Keratinocyte (primary cell): ENCODE measurements around the gene CCDC7. TPM values are rescaled to one million over a fixed set of nuclear protein-coding genes. Genes with fewer than 3 reads are reported as not detected.

ENCODE experiments used
- DNase-seq: peaks from one replicate; pipeline ENCODE4 v3.0.0-alpha.2; 2011; ENCODE audit warnings: low read depth, missing footprints, low spot score
- FAIRE-seq: peaks from 2 replicates; lab custom pipeline; 2011; peaks lifted over from hg19 to GRCh38; lab: Jason Lieb, UNC
- H2AFZ ChIP-seq: 2 replicates; pipeline ENCODE4 v1.6.0; 2012; ENCODE audit warnings: low read length, control low read depth, inconsistent platforms; ENCODE audit not compliant: control insufficient read depth
- H3K27ac ChIP-seq: 2 replicates; pipeline ENCODE4 v1.5.1; 2011; ENCODE audit warnings: low read length; ENCODE audit not compliant: control insufficient read depth, insufficient read depth
- H3K27me3 ChIP-seq: 3 replicates; pipeline ENCODE4 v1.6.0; 2011; ENCODE audit warnings: low read length; ENCODE audit not compliant: control insufficient read depth, insufficient read depth; ENCODE audit errors: extremely low read depth
- H3K36me3 ChIP-seq, 2 experiments: 2 replicates in 1 of 2; 3 replicates in 1 of 2; pipeline ENCODE4 v1.5.1; 2011; ENCODE audit warnings: low read length in 2 of 2, mild to moderate bottlenecking in 1 of 2; ENCODE audit not compliant: control insufficient read depth in 2 of 2, insufficient read depth in 2 of 2; ENCODE audit errors: extremely low read depth in 1 of 2
- H3K4me1 ChIP-seq: 3 replicates; pipeline ENCODE4 v1.5.1; 2011; ENCODE audit warnings: low read length; ENCODE audit not compliant: control insufficient read depth, insufficient read depth; ENCODE audit errors: extremely low read depth
- H3K4me2 ChIP-seq: 3 replicates; pipeline ENCODE4 v1.6.0; 2011; ENCODE audit warnings: low read depth, low read length; ENCODE audit not compliant: control insufficient read depth, insufficient read depth; ENCODE audit errors: extremely low read depth
- H3K4me3 ChIP-seq, 3 experiments: fragments of 200-600 bp in 1 of 3; sonication (generic) in 1 of 3; 2 replicates in 2 of 3; 3 replicates in 1 of 3; pipeline ENCODE4 v1.5.1; 2011 to 2016; ENCODE audit warnings: low read length in 3 of 3, mild to moderate bottlenecking in 3 of 3, control low read depth in 2 of 3, inconsistent platforms in 1 of 3, low read depth in 1 of 3, mixed read lengths in 1 of 3, mixed run types in 1 of 3, moderate library complexity in 1 of 3; ENCODE audit not compliant: control insufficient read depth in 2 of 3, insufficient read depth in 2 of 3; ENCODE audit errors: extremely low read depth in 1 of 3
- H3K79me2 ChIP-seq: 2 replicates; pipeline ENCODE4 v1.6.0; 2012; ENCODE audit warnings: low read length; ENCODE audit not compliant: control insufficient read depth, insufficient read depth
- H3K9ac ChIP-seq: 3 replicates; pipeline ENCODE4 v1.6.0; 2011; ENCODE audit warnings: low read length; ENCODE audit not compliant: control insufficient read depth, insufficient read depth; ENCODE audit errors: extremely low read depth
- H3K9me1 ChIP-seq: 3 replicates; pipeline ENCODE4 v1.6.0; 2011; ENCODE audit warnings: low read length; ENCODE audit not compliant: control insufficient read depth, insufficient read depth; ENCODE audit errors: extremely low read depth
- H3K9me3 ChIP-seq: 2 replicates; pipeline ENCODE4 v1.5.1; 2012; ENCODE audit warnings: low read depth, low read length; ENCODE audit not compliant: control insufficient read depth
- H4K20me1 ChIP-seq: 3 replicates; pipeline ENCODE4 v1.6.0; 2011; ENCODE audit warnings: low read length; ENCODE audit not compliant: control insufficient read depth, insufficient read depth; ENCODE audit errors: extremely low read depth
- EZH2 ChIP-seq: IDR thresholded peaks from one replicate; pipeline ENCODE4 v1.6.1; 2012; ENCODE audit warnings: inconsistent platforms, mild to moderate bottlenecking, low read length, moderate library complexity
- dilution Hi-C: fragments of 300-500 bp; cut with MboI; formaldehyde crosslinking; loops from one replicate; pipeline ENCODE4 v1.7.0; 2020; ENCODE audit warnings: low sequenced_read_pairs; ENCODE audit not compliant: extremely low pct_ligation_motif_present
- polyA plus RNA-seq, 5 experiments: library from polyadenylated mRNA; depleted of rRNA in 3 of 5; stranded (reverse) in 3 of 5; stranded (forward) in 1 of 5; unstranded in 1 of 5; fragments of >200 nt; gene quantifications; 1 replicate in 1 of 5; 2 replicates in 3 of 5; 3 replicates in 1 of 5; pipeline versions ENCODE4 v1.2.1 to v1.2.3, GENCODE V29; 2011 to 2012; ENCODE audit warnings: missing spikeins in 2 of 5, low read depth in 1 of 5, low replicate concordance in 1 of 5
- TF ChIP-seq, protein P1 (sequence below), 3 experiments: IDR thresholded peaks in 1 of 3; conservative IDR thresholded peaks in 1 of 3; optimal IDR thresholded peaks in 1 of 3; 2 replicates in 2 of 3; 3 replicates in 1 of 3; pipeline versions ENCODE3 to v1.5.1; 2011; ENCODE audit warnings: low read length in 3 of 3, mild to moderate bottlenecking in 3 of 3, moderate library complexity in 2 of 3, control low read depth in 1 of 3, inconsistent platforms in 1 of 3; ENCODE audit not compliant: insufficient read depth in 2 of 3; ENCODE audit errors: extremely low read depth in 1 of 3

The CCDC7 gene
- polyA plus RNA-seq, 1 donor (not counting 4 experiments of a cell fraction or from before 2014, with no cell fraction given), result 1.1 TPM

DNA sequence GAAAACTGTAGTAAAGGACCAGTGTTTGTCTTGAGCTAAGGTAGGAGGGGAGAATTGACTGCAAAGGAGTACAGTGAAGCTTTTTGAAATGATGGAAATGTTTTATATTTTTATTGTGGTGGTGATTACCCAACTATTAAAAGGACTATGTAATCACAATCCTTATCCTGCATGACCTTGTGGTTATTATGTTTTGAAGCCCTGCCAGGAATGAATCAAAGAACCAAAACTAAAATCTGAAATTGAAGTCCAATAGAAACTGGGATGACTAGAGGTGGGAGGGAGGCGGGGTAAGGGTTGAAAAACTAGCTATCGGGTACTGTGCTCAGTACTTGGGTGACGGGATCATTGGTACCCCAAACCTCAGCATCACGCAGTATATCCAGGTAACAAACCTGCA lies 8.2 kb downstream of the CCDC7 start:
- no peak overlapping the region for H3K9ac ChIP-seq
- FAIRE-seq (no peak), DNase-seq (no peak)
- H3K9me1 ChIP-seq, result no peaks in the 10 kb centered on the region
- no peaks in the 10 kb centered on the region for H3K4me1 ChIP-seq
- no peak for TF ChIP-seq EZH2
- TF ChIP-seq, protein P1, sequence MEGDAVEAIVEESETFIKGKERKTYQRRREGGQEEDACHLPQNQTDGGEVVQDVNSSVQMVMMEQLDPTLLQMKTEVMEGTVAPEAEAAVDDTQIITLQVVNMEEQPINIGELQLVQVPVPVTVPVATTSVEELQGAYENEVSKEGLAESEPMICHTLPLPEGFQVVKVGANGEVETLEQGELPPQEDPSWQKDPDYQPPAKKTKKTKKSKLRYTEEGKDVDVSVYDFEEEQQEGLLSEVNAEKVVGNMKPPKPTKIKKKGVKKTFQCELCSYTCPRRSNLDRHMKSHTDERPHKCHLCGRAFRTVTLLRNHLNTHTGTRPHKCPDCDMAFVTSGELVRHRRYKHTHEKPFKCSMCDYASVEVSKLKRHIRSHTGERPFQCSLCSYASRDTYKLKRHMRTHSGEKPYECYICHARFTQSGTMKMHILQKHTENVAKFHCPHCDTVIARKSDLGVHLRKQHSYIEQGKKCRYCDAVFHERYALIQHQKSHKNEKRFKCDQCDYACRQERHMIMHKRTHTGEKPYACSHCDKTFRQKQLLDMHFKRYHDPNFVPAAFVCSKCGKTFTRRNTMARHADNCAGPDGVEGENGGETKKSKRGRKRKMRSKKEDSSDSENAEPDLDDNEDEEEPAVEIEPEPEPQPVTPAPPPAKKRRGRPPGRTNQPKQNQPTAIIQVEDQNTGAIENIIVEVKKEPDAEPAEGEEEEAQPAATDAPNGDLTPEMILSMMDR (optimal IDR thresholded peaks at IDR 0.05 in 1 of 3, IDR thresholded peaks at IDR 0.05 in 1 of 3, conservative IDR thresholded peaks at IDR 0.05 in 1 of 3; ENCODE audit: extremely low read depth in 1 of 3, insufficient read depth in 2 of 3, low read length in 3 of 3), result no peak
- no peaks in the 10 kb centered on the region for H3K79me2 ChIP-seq
- no peak overlapping the region for H3K4me3 ChIP-seq
- no peaks in the 10 kb centered on the region for H3K36me3 ChIP-seq
- dilution Hi-C loops, result no loop called here
- H3K27me3 ChIP-seq, result no peaks in the 10 kb centered on the region
- H3K9me3 ChIP-seq, result no peaks in the 10 kb centered on the region
- H3K4me2 ChIP-seq, result no peak overlapping the region
- no peak overlapping the region for H2AFZ ChIP-seq
- H4K20me1 ChIP-seq, result no peaks in the 10 kb centered on the region
- H3K27ac ChIP-seq, result no peak overlapping the region

GRCh38 chr10:32459051-32459698 lies 13.2 kb downstream of the CCDC7 start:
- TF ChIP-seq EZH2, result no peak
- TF ChIP-seq, protein P1 (optimal IDR thresholded peaks at IDR 0.05 in 1 of 3, IDR thresholded peaks at IDR 0.05 in 1 of 3, conservative IDR thresholded peaks at IDR 0.05 in 1 of 3; ENCODE audit: extremely low read depth in 1 of 3, insufficient read depth in 2 of 3, low read length in 3 of 3), result no peak
- no peaks in the 10 kb centered on the region for H3K79me2 ChIP-seq
- no peak overlapping the region for H2AFZ ChIP-seq
- no peaks in the 10 kb centered on the region for H3K27me3 ChIP-seq
- no peak for DNase-seq
- H3K4me1 ChIP-seq, result no peaks in the 10 kb centered on the region
- H3K36me3 ChIP-seq, result no peaks in the 10 kb centered on the region
- no peak overlapping the region for H3K9ac ChIP-seq
- no peak overlapping the region for H3K4me3 ChIP-seq
- H4K20me1 ChIP-seq, result no peaks in the 10 kb centered on the region
- H3K27ac ChIP-seq, result no peak overlapping the region
- dilution Hi-C loops, result no loop called here
- no peaks in the 10 kb centered on the region for H3K9me3 ChIP-seq
- H3K9me1 ChIP-seq, result no peaks in the 10 kb centered on the region
- H3K4me2 ChIP-seq, result no peak overlapping the region
- peak; percentile 26 for FAIRE-seq
